Activated naive CD8-positive, alpha-beta T cell treated with anti-CD3 and anti-CD28 coated beads, Interleukin-2, amount 10 ng/mL, durations not matched to agents 7 days and 5 days (primary cell): ENCODE results near the gene UGCG. TPM values are rescaled to one million over a fixed set of nuclear protein-coding genes. Genes with fewer than 3 reads are reported as not detected.
"Not testable (repeated sequence)": the region's sequence is repeated elsewhere in the genome, so short reads cannot be mapped to it uniquely, and the experiment has no call there.

Experiments
- ATAC-seq: fragments of 150-1000 bp; cut with Tn5 transposase; one replicate; pipeline ENCODE4 v1.10.0; 2021; ENCODE audit warnings: low read depth, moderate library complexity
- POLR2A ChIA-PET: fragments of 350-600 bp; sonication (Branson Sonifier 250); formaldehyde crosslinking; loops from one replicate; lab custom pipeline; 2021; ENCODE audit warnings: antibody characterized with exemption; lab: Charles Lee
- DNase-seq: peaks from one replicate; pipeline ENCODE4 v3.0.0; 2021
- H3K27ac Mint-ChIP-seq: one replicate; pipeline ENCODE4 v1.8.0; 2022; ENCODE audit warnings: mild to moderate bottlenecking, mixed read lengths
- H3K27me3 Mint-ChIP-seq: one replicate; pipeline ENCODE4 v1.8.0; 2022; ENCODE audit warnings: mild to moderate bottlenecking, moderate library complexity, mixed read lengths
- H3K36me3 Mint-ChIP-seq: one replicate; pipeline ENCODE4 v1.8.0; 2021; ENCODE audit warnings: mild to moderate bottlenecking, mixed read lengths
- H3K4me1 Mint-ChIP-seq: one replicate; pipeline ENCODE4 v1.8.0; 2021; ENCODE audit warnings: mixed read lengths
- H3K4me3 Mint-ChIP-seq: one replicate; pipeline ENCODE4 v1.8.0; 2022; ENCODE audit warnings: mild to moderate bottlenecking, moderate library complexity, mixed read lengths
- H3K9me3 Mint-ChIP-seq: one replicate; pipeline ENCODE4 v1.8.0; 2021; ENCODE audit warnings: mixed read lengths
- total RNA-seq, 2 experiments: library from RNA; stranded (reverse); gene quantifications; one replicate each; pipeline ENCODE4 v1.2.3, GENCODE V29; 2021

The UGCG gene
- total RNA-seq, 2 experiments from 2014 or later = 24.9 to 27.1 TPM

DNA sequence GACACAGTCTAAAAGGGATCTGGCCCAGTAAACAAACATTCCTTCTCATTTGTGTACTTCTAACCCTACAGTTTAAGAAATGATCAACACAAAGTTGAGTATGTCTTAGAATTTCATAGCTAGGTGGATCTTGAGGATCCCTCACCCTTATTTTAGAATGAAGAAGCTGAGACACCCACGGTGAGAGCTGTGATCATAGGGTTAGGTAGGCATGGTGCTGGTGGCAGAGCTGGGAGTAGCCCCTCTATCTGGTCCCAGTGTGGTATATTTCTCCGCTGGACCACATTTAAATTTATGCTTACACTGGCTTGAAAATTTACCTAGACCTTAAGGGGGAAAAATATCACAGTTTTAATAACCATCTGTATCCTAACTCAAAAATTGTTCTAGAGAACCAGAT is 39.8 kb downstream of the UGCG start:
- H3K27ac Mint-ChIP-seq = no peak overlapping the region
- POLR2A ChIA-PET = interaction anchor here (0.6 to 2.5 kb wide), 2 partner anchors 40 to 99 kb away, joined by 4 to 9 read pairs; partner anchors contain the start of gene UGCG

DNA sequence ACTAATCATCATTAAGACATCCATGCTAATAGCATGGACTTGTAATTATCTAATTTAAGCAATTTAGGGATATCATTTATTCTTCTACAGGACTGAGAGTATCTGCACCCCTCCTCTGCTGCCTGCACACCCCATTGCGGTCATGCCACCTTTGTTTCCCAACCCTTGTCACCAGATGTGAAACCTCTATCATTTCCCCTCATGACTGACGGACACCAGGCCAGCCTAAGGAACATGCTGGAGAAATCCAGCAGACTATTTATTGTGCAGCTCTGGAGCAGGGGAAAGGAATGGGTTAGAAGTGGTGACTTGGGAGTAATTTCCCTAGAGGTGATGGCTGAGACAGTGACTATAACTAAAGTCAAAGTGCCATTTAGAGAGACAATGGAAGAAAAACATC is 40.7 kb downstream of the UGCG start:
- no peaks in the 10 kb centered on the region for H3K27me3 Mint-ChIP-seq
- peaks cover 37% of the 10 kb centered on the region for H3K36me3 Mint-ChIP-seq
- POLR2A ChIA-PET = interaction anchor here (0.9 to 2.5 kb wide), 2 partner anchors 11 to 41 kb away, joined by 3 to 9 read pairs; partner anchors contain the start of gene UGCG
- H3K27ac Mint-ChIP-seq = peak overlapping the region; percentile 79
- peaks cover 2% of the 10 kb centered on the region for H3K9me3 Mint-ChIP-seq
- DNase-seq (no peak), ATAC-seq (no peak)
- peaks cover 24% of the 10 kb centered on the region for H3K4me1 Mint-ChIP-seq
- H3K4me3 Mint-ChIP-seq = peak overlapping the region; percentile 59

More for the DNA sequence above, 39.8 kb downstream of the UGCG start:
- ATAC-seq (no peak), DNase-seq (no peak)
- Mint-ChIP-seq H3K9me3 (peaks cover 2% of the 10 kb centered on the region), H3K4me1 (peaks cover 24% of the 10 kb centered on the region), H3K36me3 (peaks cover 46% of the 10 kb centered on the region), H3K4me3 (no peak overlapping the region), H3K27me3 (no peaks in the 10 kb centered on the region)

DNA sequence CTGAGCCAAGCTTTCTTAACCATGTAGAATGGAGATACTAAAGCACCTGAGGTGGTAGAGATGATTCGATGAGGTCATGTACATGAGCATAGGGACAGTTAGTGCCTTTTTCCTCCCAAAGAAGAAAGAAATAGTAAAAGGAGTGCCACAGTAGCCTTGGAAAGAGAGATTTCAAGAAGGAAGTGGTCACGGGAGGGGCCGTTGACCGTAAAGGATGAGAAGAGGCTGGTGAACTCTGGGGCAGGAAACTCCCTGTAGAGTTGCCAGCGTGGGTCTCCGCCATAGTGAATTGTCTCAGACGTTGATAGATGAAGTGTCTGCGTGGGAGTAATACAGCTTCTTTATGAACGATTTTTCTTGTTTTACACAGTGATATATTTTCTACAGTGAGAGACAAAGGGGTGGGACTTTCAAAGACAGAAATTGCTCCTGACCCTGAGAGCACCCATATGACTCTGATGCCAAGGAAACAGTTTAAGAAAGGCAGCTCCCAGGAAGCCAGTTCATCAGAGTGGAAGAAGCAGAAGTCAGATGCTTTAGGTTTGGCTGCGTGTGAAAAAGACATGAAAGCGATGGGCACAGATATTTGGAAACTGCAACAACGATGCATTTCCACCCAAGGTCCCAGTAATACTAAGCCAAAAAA is 41.3 kb downstream of the UGCG start:
- Mint-ChIP-seq H3K36me3 (peaks cover 35% of the 10 kb centered on the region), H3K4me3 (peak overlapping the region; percentile 59), H3K9me3 (peaks cover 2% of the 10 kb centered on the region), H3K27me3 (no peaks in the 10 kb centered on the region), H3K4me1 (peaks cover 24% of the 10 kb centered on the region), H3K27ac (peak overlapping the region; percentile 79)
- DNase-seq (peak; percentile 38), ATAC-seq (peak; percentile 83)
- POLR2A ChIA-PET = interaction anchor here (0.5 to 2.5 kb wide), 3 partner anchors 11 to 41 kb away, joined by 3 to 9 read pairs (median 3); partner anchors contain the start of gene UGCG

DNA sequence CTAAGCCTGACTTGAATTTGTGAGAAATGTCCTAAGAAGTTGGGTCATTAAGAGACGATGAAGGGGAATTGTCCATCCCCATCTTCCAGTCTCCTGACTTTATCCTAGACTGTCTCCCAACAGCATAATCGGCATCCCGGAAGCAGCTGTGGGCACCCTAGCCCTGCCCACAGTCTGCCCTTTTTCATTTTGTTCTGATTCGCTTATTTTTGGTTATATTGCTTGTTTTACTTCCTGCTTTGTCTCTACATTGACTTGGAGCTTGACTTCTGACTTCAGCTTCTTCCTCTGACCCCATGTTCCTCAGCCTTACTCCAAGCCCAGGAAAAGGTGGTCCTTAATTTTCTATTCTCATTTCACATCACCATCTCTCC is 41.8 kb downstream of the UGCG start:
- Mint-ChIP-seq H3K4me1 (peaks cover 24% of the 10 kb centered on the region), H3K9me3 (peaks cover 2% of the 10 kb centered on the region), H3K4me3 (peak overlapping the region; percentile 41), H3K27me3 (no peaks in the 10 kb centered on the region), H3K36me3 (peaks cover 32% of the 10 kb centered on the region), H3K27ac (peak overlapping the region; percentile 19)
- ATAC-seq (peak; percentile 16), DNase-seq (no peak)
- POLR2A ChIA-PET = interaction anchor here (0.5 to 2.5 kb wide), 2 partner anchors 12 to 42 kb away, joined by 3 to 9 read pairs; partner anchors contain the start of gene UGCG

DNA sequence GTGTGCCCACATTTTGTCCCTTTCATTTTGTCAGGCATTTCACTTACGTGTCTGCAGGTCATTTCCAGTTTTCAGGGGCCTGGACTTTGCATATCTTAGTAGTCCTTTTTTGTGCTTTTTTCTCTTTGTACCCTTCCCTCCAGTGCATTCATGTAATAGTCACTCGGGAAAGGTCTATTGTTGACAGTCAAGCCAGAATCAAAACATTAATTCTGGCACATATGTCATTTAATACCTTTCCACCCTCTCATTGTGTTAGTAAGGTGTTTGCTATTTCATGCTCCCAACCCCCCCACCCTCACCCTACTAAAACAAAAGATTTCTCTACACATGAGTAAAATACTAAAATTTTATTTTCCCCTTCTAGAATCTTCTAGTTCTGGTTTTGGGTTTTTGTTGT is 42.7 kb downstream of the UGCG start:
- no peaks in the 10 kb centered on the region for H3K27me3 Mint-ChIP-seq

DNA sequence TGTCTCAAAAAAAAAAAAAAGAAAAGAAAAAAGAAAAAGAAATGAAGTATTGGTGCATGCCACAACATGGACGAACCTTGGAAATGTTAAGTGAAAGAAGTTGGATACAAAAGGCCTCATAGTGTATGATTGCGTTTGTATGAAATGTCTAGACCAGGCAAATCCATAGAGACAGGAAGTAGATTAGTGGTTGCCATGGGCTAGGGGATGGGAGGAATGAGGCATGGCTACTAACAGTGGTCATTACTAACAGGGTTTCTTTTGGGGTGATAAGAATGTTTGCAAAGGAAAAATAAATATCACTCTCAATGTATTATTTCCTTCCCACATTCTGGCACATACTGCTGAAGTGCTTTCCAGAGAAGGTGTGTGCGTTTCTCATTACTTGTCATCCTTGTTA is 44.1 kb downstream of the UGCG start:
- H3K4me3 Mint-ChIP-seq = no peak overlapping the region
- DNase-seq = no peak

More for the DNA sequence above, 42.7 kb downstream of the UGCG start:
- Mint-ChIP-seq H3K9me3 (peaks cover 2% of the 10 kb centered on the region), H3K27ac (peak overlapping the region; percentile 7), H3K4me3 (peak overlapping the region; percentile 33), H3K4me1 (peaks cover 22% of the 10 kb centered on the region), H3K36me3 (peaks cover 27% of the 10 kb centered on the region)
- POLR2A ChIA-PET = no interaction called here
- ATAC-seq = no peak
- DNase-seq = no peak

DNA sequence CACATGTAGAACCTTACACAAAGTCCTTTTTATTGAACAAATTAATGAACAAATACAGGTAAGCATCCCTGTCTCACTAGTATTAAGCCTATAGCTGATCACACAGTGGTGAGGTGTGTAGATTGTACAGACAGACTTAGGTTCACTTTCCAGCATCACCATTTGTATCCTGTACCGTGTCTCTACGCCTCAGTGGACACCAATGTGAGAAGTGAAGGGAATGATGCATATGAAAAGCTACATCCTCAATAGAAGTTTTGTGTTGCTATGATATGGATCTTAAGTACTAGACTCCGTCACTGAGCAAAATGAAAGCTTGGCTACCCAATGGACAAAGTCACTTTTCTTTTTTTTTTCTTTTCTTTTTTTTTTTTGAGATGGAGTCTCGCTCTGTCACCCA is 46.6 kb downstream of the UGCG start:
- ATAC-seq = no peak
- POLR2A ChIA-PET = no interaction called here
- Mint-ChIP-seq H3K9me3 (peaks cover 2% of the 10 kb centered on the region), H3K27ac (no peak overlapping the region), H3K4me1 (peaks cover 21% of the 10 kb centered on the region), H3K36me3 (peaks cover 6% of the 10 kb centered on the region), H3K27me3 (no peaks in the 10 kb centered on the region), H3K4me3 (no peak overlapping the region)
- no peak for DNase-seq

More for the DNA sequence above, 44.1 kb downstream of the UGCG start:
- Mint-ChIP-seq H3K36me3 (peaks cover 16% of the 10 kb centered on the region), H3K4me1 (peaks cover 32% of the 10 kb centered on the region), H3K9me3 (peaks cover 2% of the 10 kb centered on the region), H3K27ac (no peak overlapping the region), H3K27me3 (no peaks in the 10 kb centered on the region)
- POLR2A ChIA-PET = interaction anchor here (0.6 kb wide), 1 partner anchor 134 kb away, joined by 3 read pairs; no protein-coding TSS in a partner anchor
- ATAC-seq = no peak

DNA sequence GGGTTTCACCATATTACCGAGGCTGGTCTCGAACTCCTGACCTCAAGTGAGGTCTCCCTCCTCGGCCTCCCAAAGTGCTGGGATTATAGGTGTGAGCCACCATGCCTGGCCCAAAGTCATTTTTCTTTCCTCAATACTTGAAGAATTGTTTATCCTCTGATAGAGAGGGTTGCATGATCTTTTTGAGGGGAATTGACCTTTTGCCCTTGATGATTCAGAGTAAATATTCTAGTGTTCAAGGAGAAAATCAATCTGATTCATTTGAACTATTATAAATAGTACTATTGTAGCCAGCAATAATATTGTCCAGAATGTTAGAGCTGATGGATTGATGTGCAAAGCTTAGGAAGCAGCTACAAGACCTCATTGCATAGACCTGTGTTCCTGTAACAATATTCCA is 47.1 kb downstream of the UGCG start:
- POLR2A ChIA-PET = interaction anchor here (0.7 kb wide), 1 partner anchor 47 kb away, joined by 3 read pairs; the partner anchor contains the start of gene UGCG
- H3K36me3 Mint-ChIP-seq = peaks cover 3% of the 10 kb centered on the region

DNA sequence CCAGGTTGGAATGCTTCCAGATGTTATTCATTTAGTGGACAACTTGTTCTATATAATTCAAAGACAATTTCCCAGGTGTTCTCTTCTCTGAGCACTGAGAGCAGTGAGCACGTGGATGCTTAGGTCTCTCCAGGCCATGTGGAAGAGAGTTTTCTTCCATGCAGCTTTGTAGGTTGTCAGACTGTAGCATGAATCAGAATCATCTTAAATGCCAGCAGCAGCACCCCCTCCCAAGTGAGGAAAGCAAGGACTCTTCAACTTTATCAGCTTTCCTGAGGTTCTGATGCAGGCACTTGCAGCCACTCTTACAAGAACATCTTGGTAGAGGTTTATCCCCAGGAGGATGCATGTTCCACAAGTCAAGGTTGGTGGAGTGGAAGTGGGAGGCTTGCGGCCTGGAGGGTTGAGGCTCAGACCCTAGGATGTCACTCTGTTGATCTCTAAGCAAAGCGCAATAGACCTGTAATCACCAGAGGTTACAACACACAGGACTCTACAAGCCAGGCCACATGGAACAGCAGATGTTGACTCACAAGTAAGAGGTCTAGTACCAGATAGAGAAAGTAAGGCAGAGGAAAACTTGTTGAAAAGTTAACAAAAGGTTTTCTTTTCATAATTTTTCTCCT is 47.7 kb downstream of the UGCG start:
- Mint-ChIP-seq H3K27ac (no peak overlapping the region), H3K4me1 (peaks cover 12% of the 10 kb centered on the region), H3K9me3 (no peaks in the 10 kb centered on the region), H3K36me3 (no peaks in the 10 kb centered on the region), H3K27me3 (no peaks in the 10 kb centered on the region), H3K4me3 (no peak overlapping the region)
- POLR2A ChIA-PET = interaction anchor here (0.7 kb wide), 1 partner anchor 48 kb away, joined by 3 read pairs; the partner anchor contains the start of gene UGCG
- ATAC-seq (no peak), DNase-seq (no peak)

More for the DNA sequence above, 47.1 kb downstream of the UGCG start:
- H3K4me1 Mint-ChIP-seq = peaks cover 17% of the 10 kb centered on the region
- no peaks in the 10 kb centered on the region for H3K27me3 Mint-ChIP-seq
- no peak for ATAC-seq
- H3K9me3 Mint-ChIP-seq = peaks cover 2% of the 10 kb centered on the region
- no peak for DNase-seq
- H3K4me3 Mint-ChIP-seq = no peak overlapping the region
- no peak overlapping the region for H3K27ac Mint-ChIP-seq

DNA sequence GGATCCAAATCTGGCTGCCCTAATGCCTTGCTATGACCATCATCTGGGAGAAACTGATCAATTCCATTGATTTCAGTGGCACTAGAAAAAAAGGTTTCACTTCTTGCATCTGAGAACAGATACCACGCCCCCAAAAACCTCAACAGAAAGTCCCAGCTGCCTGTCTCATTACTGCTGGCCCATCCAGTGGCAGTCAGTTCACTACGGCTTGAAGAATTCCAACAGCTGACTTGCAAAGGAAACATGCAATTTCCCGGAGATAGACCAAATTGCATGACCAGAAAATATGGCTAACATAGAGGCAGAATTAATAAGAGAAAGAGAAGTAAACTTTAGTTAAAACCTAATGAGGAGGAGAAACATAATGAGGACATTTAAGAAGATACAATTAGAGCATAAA is 48.6 kb downstream of the UGCG start:
- Mint-ChIP-seq H3K4me1 (peaks cover 12% of the 10 kb centered on the region), H3K4me3 (no peak overlapping the region), H3K9me3 (no peaks in the 10 kb centered on the region), H3K36me3 (no peaks in the 10 kb centered on the region), H3K27ac (no peak overlapping the region), H3K27me3 (no peaks in the 10 kb centered on the region)
- ATAC-seq (peak; percentile 61), DNase-seq (no peak)
- POLR2A ChIA-PET = no interaction called here

DNA sequence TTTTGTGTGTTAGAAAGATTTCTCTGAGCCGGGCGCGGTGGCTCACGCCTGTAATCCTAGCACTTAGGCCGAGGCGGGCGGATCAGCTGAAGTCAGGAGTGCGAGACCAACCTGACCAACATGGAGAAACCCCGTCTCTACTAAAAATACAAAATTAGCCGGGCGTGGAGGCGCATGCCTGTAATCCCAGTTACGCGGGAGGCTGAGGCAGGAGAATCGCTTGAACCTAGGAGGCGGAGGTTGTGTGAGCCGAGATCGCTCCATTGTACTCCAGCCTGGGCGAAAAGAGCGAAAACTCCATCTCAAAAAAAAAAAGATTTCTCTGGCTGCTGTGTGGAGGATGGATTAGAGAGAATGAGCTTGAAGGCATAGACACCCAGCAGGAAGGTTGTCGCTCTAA is 51.5 kb downstream of the UGCG start:
- H3K9me3 Mint-ChIP-seq, POLR2A ChIA-PET, ATAC-seq: not testable (repeated sequence)

DNA sequence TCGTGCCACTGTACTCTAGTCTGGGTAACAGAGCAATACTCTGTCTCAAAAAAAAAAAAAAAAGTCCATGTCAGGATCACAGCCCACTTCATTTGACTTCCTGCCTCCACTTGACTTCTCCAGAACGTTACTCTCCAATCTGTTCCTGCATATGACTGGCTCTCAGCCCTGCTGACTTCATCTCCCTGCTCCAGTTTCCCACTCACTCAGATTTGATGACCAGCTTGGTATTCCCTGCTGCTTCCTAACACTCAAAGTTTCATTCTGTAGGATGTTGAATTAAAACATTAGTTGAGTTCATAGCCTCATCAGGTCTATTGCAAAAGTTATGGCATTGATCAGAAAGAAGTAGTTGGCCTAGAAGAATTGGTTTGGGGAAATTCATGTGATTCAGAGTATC is 52.3 kb downstream of the UGCG start:
- H3K4me1 Mint-ChIP-seq = peaks cover 13% of the 10 kb centered on the region
- no peak overlapping the region for H3K4me3 Mint-ChIP-seq
- H3K27me3 Mint-ChIP-seq = no peaks in the 10 kb centered on the region
- ATAC-seq (no peak), DNase-seq (no peak)
- no peak overlapping the region for H3K27ac Mint-ChIP-seq
- POLR2A ChIA-PET = no interaction called here
- H3K9me3 Mint-ChIP-seq = no peaks in the 10 kb centered on the region
- no peaks in the 10 kb centered on the region for H3K36me3 Mint-ChIP-seq

More for the DNA sequence above, 51.5 kb downstream of the UGCG start:
- not testable (repeated sequence) for H3K27ac Mint-ChIP-seq, H3K36me3 Mint-ChIP-seq, H3K4me3 Mint-ChIP-seq, DNase-seq, H3K27me3 Mint-ChIP-seq
- H3K4me1 Mint-ChIP-seq = peaks cover 13% of the 10 kb centered on the region

DNA sequence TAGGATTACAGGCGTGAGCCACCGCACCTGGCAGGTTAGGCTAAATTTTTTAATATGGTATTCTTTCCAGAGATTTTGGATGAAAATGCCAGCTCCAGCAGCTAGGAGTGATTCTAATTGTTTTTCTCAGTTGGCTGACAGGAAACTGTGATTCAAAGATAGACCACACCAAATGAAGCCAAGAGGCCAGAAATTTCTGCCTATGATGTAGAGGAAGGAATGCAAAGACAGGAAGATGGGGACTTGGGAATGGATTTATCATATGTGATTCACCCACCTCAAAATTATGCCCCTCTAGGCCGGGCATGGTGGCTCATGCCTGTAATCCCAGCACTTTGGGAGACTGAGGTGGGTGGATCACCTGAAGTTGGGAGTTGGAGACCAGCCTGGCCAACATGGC is 53.3 kb downstream of the UGCG start:
- Mint-ChIP-seq H3K27ac (no peak overlapping the region), H3K27me3 (no peaks in the 10 kb centered on the region), H3K4me1 (peaks cover 9% of the 10 kb centered on the region), H3K4me3 (no peak overlapping the region), H3K9me3 (no peaks in the 10 kb centered on the region), H3K36me3 (no peaks in the 10 kb centered on the region)
- ATAC-seq = no peak
- POLR2A ChIA-PET = no interaction called here
- no peak for DNase-seq
